ENCODE data around the gene SLC1A2. TPM values are rescaled to one million over a fixed set of nuclear protein-coding genes. Genes with fewer than 3 reads are reported as not detected.

SLC1A2 gene
- total RNA-seq, 2 donors from 2014 or later, result 7.1 to 13.5 TPM

DNA sequence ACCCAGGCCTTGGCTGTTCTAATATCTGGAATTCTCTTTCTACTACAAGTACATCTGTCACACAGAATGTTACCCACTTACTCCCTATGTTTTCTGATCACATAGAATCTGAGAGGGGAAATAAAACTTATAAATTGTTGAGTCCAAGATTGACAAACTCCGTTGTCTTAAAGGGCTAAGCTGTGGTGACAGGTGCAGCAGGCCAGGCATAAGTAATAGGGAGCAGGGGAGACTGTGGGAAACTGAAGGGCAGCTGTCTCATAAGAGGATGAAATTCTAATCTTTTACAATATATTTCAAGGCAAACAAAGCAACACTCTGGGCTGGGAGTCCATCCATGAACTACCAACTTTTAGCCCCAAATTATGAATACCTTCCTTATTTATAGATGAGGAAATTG lies 133.9 kb downstream of the SLC1A2 start:
- H3K4me3 Mint-ChIP-seq, result no peak overlapping the region
- no peak for DNase-seq
- Histone ChIP-seq H3K9me3 (ENCODE audit: control insufficient read depth, low read length) (no peaks in the 10 kb centered on the region), H3K27me3 (ENCODE audit: control insufficient read depth, insufficient read depth, low read length, poor library complexity, severe bottlenecking) (no peaks in the 10 kb centered on the region), H3K27ac (ENCODE audit: low read depth, low read length) (no peak overlapping the region), H3K9ac (ENCODE audit: extremely low read depth, low read length, poor library complexity, severe bottlenecking) (no peak overlapping the region), H3K4me1 (ENCODE audit: control insufficient read depth, insufficient read depth, low read length) (no peaks in the 10 kb centered on the region), H3K4me3 (ENCODE audit: low read length) (no peak overlapping the region), H3K36me3 (ENCODE audit: control insufficient read depth, insufficient read depth, low read length) (no peaks in the 10 kb centered on the region)
- H3K9me3 Mint-ChIP-seq, result no peaks in the 10 kb centered on the region
- H3K27me3 Mint-ChIP-seq (ENCODE audit: insufficient read depth), result peaks cover 3% of the 10 kb centered on the region
- WGBS, 2 experiments (ENCODE audit: insufficient coverage in 1 of 2, insufficient read length in 1 of 2), result 92% methylated on average over 1 of the region's 1 CpG; no CpG with 5 or more reads in 1 of the 2 experiments
- H3K4me1 Mint-ChIP-seq, result no peaks in the 10 kb centered on the region
- TF ChIP-seq, protein P1, sequence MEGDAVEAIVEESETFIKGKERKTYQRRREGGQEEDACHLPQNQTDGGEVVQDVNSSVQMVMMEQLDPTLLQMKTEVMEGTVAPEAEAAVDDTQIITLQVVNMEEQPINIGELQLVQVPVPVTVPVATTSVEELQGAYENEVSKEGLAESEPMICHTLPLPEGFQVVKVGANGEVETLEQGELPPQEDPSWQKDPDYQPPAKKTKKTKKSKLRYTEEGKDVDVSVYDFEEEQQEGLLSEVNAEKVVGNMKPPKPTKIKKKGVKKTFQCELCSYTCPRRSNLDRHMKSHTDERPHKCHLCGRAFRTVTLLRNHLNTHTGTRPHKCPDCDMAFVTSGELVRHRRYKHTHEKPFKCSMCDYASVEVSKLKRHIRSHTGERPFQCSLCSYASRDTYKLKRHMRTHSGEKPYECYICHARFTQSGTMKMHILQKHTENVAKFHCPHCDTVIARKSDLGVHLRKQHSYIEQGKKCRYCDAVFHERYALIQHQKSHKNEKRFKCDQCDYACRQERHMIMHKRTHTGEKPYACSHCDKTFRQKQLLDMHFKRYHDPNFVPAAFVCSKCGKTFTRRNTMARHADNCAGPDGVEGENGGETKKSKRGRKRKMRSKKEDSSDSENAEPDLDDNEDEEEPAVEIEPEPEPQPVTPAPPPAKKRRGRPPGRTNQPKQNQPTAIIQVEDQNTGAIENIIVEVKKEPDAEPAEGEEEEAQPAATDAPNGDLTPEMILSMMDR (conservative IDR thresholded peaks at IDR 0.05), result no peak
- no peaks in the 10 kb centered on the region for H3K36me3 Mint-ChIP-seq (ENCODE audit: low read depth)
- H3K27ac Mint-ChIP-seq, result no peak overlapping the region

DNA sequence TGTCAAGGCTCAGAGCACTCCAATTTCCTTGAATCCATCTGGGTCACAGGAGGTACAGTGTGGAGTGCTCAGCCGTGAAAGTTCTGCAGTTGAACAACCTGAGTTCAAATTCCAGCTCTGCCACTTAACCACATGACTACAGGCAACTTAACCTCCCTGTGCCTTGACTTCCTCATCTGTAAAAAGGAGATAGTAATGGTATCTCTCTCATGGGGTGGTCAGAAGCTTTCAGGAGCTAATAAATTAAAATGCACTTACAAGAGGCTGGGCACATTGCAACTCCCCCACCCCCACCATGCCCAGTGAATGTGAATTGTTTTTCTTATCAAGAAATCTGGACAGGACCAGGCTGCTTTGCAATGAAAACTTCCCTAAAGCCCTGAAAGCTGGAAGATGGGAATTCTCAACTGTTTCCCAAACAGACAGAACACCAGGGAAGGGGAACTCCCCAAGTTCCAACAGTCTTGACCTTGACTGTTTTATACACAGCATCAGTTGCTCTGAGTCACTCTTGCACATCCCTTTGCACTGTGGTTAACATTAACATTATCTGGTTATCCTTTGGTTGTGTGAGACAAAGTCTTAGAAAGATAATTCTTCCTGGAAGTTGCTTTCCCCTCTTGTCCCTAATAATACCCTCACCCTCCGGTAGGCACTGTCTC lies 137.0 kb downstream of the SLC1A2 start:
- TF ChIP-seq, protein P1 (conservative IDR thresholded peaks at IDR 0.05), result no peak
- no peak for DNase-seq

DNA sequence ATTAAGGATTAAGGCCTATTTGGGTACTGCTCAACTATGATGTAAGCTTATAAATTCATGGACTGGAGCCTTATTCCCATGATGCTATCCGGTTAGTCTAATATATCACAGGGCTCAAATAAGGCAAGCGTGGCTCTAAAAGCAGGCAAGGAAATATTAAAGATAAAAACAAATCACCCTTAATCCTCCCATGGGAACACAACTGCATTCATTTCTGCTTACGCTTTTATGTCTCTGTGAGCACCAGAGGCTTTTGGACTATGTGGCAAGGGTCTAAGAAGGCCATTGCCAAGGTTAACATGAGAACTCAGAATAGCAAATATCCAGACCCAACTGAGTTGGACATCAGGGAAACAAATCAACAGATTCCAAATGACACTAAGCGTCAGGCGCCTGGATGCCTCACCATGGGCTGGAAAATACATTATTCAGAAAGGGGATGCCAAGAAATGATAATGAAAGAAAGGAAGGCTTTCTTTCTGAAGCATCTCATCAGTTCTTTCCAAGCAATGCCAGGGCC lies 138.1 kb downstream of the SLC1A2 start:
- H3K4me3 Mint-ChIP-seq, result no peak overlapping the region
- no peaks in the 10 kb centered on the region for H3K4me1 Mint-ChIP-seq
- Histone ChIP-seq H3K27ac (ENCODE audit: low read depth, low read length) (no peak overlapping the region), H3K9me3 (ENCODE audit: control insufficient read depth, low read length) (no peaks in the 10 kb centered on the region), H3K27me3 (ENCODE audit: control insufficient read depth, insufficient read depth, low read length, poor library complexity, severe bottlenecking) (no peaks in the 10 kb centered on the region), H3K4me3 (ENCODE audit: low read length) (no peak overlapping the region), H3K4me1 (ENCODE audit: control insufficient read depth, insufficient read depth, low read length) (no peaks in the 10 kb centered on the region), H3K9ac (ENCODE audit: extremely low read depth, low read length, poor library complexity, severe bottlenecking) (no peak overlapping the region), H3K36me3 (ENCODE audit: control insufficient read depth, insufficient read depth, low read length) (no peaks in the 10 kb centered on the region)
- TF ChIP-seq, protein P1 (conservative IDR thresholded peaks at IDR 0.05), result no peak
- H3K36me3 Mint-ChIP-seq (ENCODE audit: low read depth), result no peaks in the 10 kb centered on the region
- H3K9me3 Mint-ChIP-seq, result no peaks in the 10 kb centered on the region
- H3K27me3 Mint-ChIP-seq (ENCODE audit: insufficient read depth), result peaks cover 3% of the 10 kb centered on the region
- no peak overlapping the region for H3K27ac Mint-ChIP-seq
- DNase-seq, result no peak
- 90 to 96% methylated on average over 3 to 5 of the region's 5 CpGs for WGBS, 2 experiments (ENCODE audit: insufficient coverage in 1 of 2, insufficient read length in 1 of 2)

More for the DNA sequence above, 137.0 kb downstream of the SLC1A2 start:
- no peak overlapping the region for H3K4me3 Mint-ChIP-seq
- H3K4me3 ChIP-seq (ENCODE audit: low read length), result no peak overlapping the region
- H3K27ac Mint-ChIP-seq, result no peak overlapping the region
- no peaks in the 10 kb centered on the region for H3K36me3 Mint-ChIP-seq (ENCODE audit: low read depth)
- no peaks in the 10 kb centered on the region for H3K27me3 ChIP-seq (ENCODE audit: control insufficient read depth, insufficient read depth, low read length, poor library complexity, severe bottlenecking)
- H3K9me3 ChIP-seq (ENCODE audit: control insufficient read depth, low read length), result no peaks in the 10 kb centered on the region
- H3K4me1 Mint-ChIP-seq, result no peaks in the 10 kb centered on the region
- no peak overlapping the region for H3K27ac ChIP-seq (ENCODE audit: low read depth, low read length)
- 92 to 100% methylated on average over 1 to 2 of the region's 2 CpGs for WGBS, 2 experiments (ENCODE audit: insufficient coverage in 1 of 2, insufficient read length in 1 of 2)
- H3K9ac ChIP-seq (ENCODE audit: extremely low read depth, low read length, poor library complexity, severe bottlenecking), result no peak overlapping the region
- no peaks in the 10 kb centered on the region for H3K36me3 ChIP-seq (ENCODE audit: control insufficient read depth, insufficient read depth, low read length)
- H3K27me3 Mint-ChIP-seq (ENCODE audit: insufficient read depth), result peaks cover 3% of the 10 kb centered on the region
- H3K9me3 Mint-ChIP-seq, result no peaks in the 10 kb centered on the region
- H3K4me1 ChIP-seq (ENCODE audit: control insufficient read depth, insufficient read depth, low read length), result no peaks in the 10 kb centered on the region
